GM18861 (cell line): Measurements from ENCODE around the gene RCCD1.

Source experiments
- ATAC-seq: cut with Tn5 transposase; IDR thresholded peaks from one replicate; pipeline ENCODE4 v1.9.1; 2021; ENCODE audit not compliant: unreplicated experiment

The RCCD1 gene

GRCh38 chr15:90960298-90961091 lies 5.8 kb downstream of the RCCD1 start:
- ATAC-seq = no peak

- no peak for ATAC-seq
These were observed 7.3 kb downstream of the RCCD1 start for GRCh38 chr15:90962021-90962420.

- ATAC-seq = no peak
These were observed 11.6 kb downstream of the RCCD1 start for GRCh38 chr15:90966262-90966661.

- no peak for ATAC-seq
These were observed 12.5 kb downstream of the RCCD1 start for GRCh38 chr15:90967206-90967605.

GRCh38 chr15:90968434-90968833 lies 13.8 kb downstream of the RCCD1 start:
- no peak for ATAC-seq

GRCh38 chr15:90970274-90970673 lies 15.6 kb downstream of the RCCD1 start:
- ATAC-seq = no peak

- no peak for ATAC-seq
These were observed 17.4 kb downstream of the RCCD1 start for GRCh38 chr15:90972133-90972532.

GRCh38 chr15:90974216-90974615 lies 19.5 kb downstream of the RCCD1 start:
- ATAC-seq = no peak

GRCh38 chr15:90979582-90979981 lies 24.9 kb downstream of the RCCD1 start:
- ATAC-seq = no peak

- peak; percentile 67 for ATAC-seq
These were observed 27.0 kb downstream of the RCCD1 start for GRCh38 chr15:90981681-90982080.

- ATAC-seq = peak; percentile 29
These were observed 27.5 kb downstream of the RCCD1 start for GRCh38 chr15:90982135-90982534.

GRCh38 chr15:90986790-90987507 lies 32.3 kb downstream of the RCCD1 start:
- peak; percentile 42 for ATAC-seq

- ATAC-seq = no peak
These were observed 33.0 kb downstream of the RCCD1 start for GRCh38 chr15:90987561-90988141.

- no peak for ATAC-seq
These were observed 33.6 kb downstream of the RCCD1 start for GRCh38 chr15:90988296-90988695.

- ATAC-seq = no peak
These were observed 34.5 kb downstream of the RCCD1 start for GRCh38 chr15:90989040-90989768.

- no peak for ATAC-seq
These were observed 35.8 kb downstream of the RCCD1 start for GRCh38 chr15:90990446-90990845.

- ATAC-seq = no peak
These were observed 37.1 kb downstream of the RCCD1 start for GRCh38 chr15:90991587-90992285.

- peak; percentile 4 for ATAC-seq
These were observed 39.4 kb downstream of the RCCD1 start for GRCh38 chr15:90994059-90994416.

GRCh38 chr15:90994417-90995311 lies 40.0 kb downstream of the RCCD1 start, which contains the start of gene PRC1:
TSS of gene PRC1 (minus strand) at chr15:90994535. CDS start at chr15:90994417, 118 bp downstream.
- peak; percentile 94 for ATAC-seq

- no peak for ATAC-seq
These were observed 44.1 kb downstream of the RCCD1 start for GRCh38 chr15:90998737-90999136.
